Brain microvascular endothelial cell (primary cell): Measurements from ENCODE around the gene ANKHD1.
"Not testable (repeated sequence)": the region's sequence is repeated elsewhere in the genome, so short reads cannot be mapped to it uniquely, and the experiment has no call there.

Experiments
- DNase-seq: peaks from one replicate; pipeline ENCODE4 v3.0.0-alpha.2; 2020
- H3K27ac ChIP-seq: fragments of 250-450 bp; sonication (Bioruptor Pico); 2 replicates; pipeline ENCODE4 v1.5.1; 2020; ENCODE audit warnings: mild to moderate bottlenecking, moderate library complexity
- H3K27me3 ChIP-seq: fragments of 250-450 bp; sonication (Bioruptor Pico); replicated peaks from 2 replicates; pipeline ENCODE4 v1.5.1; 2020; ENCODE audit warnings: mild to moderate bottlenecking
- H3K36me3 ChIP-seq: fragments of 250-450 bp; sonication (Bioruptor Pico); replicated peaks from 2 replicates; pipeline ENCODE4 v1.5.1; 2020; ENCODE audit warnings: mild to moderate bottlenecking
- H3K4me3 ChIP-seq: 2 replicates; pipeline ENCODE4 v1.5.1; 2011; ENCODE audit warnings: low read depth, mild to moderate bottlenecking, control low read depth, low read length, moderate library complexity
- in situ Hi-C: cut with HindIII; loops from 2 replicates; pipeline ENCODE4 v1.10.0; 2017; ENCODE audit warnings: low sequenced_read_pairs, low pct_ligation_motif_present
- TF ChIP-seq, protein P1 (sequence below): IDR thresholded peaks from 2 replicates; pipeline ENCODE4 v1.5.1; 2011; ENCODE audit warnings: low read depth, mild to moderate bottlenecking, moderate library complexity, low read length, control low read depth, inconsistent platforms; ENCODE audit errors: missing control alignments

Gene ANKHD1

DNA sequence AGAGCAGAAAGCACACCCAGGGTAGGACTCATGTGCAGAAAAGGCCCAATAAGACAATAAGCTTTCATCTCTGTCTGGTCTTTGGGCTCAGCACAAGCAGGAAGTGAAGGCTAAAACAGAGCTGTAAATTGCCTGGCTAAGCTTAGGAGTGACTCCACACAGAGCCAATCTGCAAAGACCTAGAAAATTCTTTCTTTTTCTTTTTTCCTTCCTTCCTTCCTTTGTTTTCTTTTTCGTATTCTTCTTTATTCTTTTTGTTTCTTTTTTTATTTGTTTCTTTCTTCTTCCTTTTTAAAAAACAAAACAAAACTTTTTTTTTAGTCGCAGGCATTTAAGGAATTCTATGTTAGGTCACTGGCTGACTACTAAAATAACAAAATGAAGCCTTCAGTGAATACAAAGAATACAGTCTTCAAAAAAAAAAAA, 175.2 kb downstream of the ANKHD1 start:
- H3K4me3 ChIP-seq, result no peak overlapping the region
- DNase-seq, result peak; percentile 37
- H3K27me3 ChIP-seq, result no peaks in the 10 kb centered on the region
- peak overlapping the region; percentile 18 for H3K27ac ChIP-seq
- no peaks in the 10 kb centered on the region for H3K36me3 ChIP-seq
- in situ Hi-C loops, result no loop called here
- TF ChIP-seq, protein P1, sequence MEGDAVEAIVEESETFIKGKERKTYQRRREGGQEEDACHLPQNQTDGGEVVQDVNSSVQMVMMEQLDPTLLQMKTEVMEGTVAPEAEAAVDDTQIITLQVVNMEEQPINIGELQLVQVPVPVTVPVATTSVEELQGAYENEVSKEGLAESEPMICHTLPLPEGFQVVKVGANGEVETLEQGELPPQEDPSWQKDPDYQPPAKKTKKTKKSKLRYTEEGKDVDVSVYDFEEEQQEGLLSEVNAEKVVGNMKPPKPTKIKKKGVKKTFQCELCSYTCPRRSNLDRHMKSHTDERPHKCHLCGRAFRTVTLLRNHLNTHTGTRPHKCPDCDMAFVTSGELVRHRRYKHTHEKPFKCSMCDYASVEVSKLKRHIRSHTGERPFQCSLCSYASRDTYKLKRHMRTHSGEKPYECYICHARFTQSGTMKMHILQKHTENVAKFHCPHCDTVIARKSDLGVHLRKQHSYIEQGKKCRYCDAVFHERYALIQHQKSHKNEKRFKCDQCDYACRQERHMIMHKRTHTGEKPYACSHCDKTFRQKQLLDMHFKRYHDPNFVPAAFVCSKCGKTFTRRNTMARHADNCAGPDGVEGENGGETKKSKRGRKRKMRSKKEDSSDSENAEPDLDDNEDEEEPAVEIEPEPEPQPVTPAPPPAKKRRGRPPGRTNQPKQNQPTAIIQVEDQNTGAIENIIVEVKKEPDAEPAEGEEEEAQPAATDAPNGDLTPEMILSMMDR, result no peak

DNA sequence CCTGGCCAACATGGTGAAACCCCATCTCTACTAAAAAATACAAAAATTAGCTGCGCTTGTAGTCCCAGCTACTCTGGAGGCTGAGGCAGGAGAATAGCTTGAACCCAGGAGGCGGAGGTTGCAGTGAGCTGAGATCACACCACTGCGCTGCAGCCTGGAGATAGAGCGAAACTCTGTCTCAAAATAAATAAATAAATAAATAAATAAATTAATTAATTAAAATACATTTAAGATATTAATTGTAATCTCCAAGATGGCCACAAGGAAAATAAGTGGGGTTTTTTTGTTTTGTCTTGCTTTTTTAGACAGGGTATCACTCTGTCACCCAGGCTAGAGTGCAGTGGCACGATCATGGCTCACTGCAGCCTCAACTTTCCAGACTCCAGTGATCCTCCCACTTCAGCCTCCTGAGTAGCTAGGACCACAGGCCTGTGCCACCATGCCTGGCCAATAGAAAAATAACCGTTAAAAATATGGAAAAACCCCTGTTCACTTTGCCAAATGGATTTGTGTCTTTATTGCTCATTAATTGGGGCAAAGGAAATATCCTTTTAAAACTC, 177.6 kb downstream of the ANKHD1 start:
- TF ChIP-seq, protein P1, result peak; percentile 10
- H3K27me3 ChIP-seq, H3K36me3 ChIP-seq: not testable (repeated sequence)

DNA sequence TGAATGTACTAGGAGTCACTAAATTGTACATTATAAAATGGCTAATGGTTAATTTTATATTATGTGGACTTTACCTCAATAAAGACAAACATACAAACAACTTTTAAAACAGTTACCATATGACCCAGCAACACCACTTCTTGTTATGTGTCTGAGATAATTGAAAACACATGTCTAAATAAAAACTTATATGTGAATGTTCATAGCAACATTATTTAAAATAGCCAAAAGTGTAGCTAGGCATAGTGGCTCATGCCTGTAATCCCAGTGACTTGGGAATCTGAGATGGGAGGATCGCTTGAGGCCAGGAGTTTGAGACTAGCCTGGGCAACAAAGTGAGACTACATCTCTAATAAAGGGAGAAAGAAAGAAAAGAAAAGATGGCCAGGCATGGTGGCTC, 185.9 kb downstream of the ANKHD1 start:
- Histone ChIP-seq H3K36me3 (no peaks in the 10 kb centered on the region), H3K27ac (no peak overlapping the region), H3K27me3 (no peaks in the 10 kb centered on the region), H3K4me3 (no peak overlapping the region)
- TF ChIP-seq, protein P1, result no peak
- in situ Hi-C loops, result no loop called here
- DNase-seq, result no peak

More for the DNA sequence above, 177.6 kb downstream of the ANKHD1 start:
- DNase-seq, in situ Hi-C loops, H3K27ac ChIP-seq, H3K4me3 ChIP-seq: not testable (repeated sequence)

DNA sequence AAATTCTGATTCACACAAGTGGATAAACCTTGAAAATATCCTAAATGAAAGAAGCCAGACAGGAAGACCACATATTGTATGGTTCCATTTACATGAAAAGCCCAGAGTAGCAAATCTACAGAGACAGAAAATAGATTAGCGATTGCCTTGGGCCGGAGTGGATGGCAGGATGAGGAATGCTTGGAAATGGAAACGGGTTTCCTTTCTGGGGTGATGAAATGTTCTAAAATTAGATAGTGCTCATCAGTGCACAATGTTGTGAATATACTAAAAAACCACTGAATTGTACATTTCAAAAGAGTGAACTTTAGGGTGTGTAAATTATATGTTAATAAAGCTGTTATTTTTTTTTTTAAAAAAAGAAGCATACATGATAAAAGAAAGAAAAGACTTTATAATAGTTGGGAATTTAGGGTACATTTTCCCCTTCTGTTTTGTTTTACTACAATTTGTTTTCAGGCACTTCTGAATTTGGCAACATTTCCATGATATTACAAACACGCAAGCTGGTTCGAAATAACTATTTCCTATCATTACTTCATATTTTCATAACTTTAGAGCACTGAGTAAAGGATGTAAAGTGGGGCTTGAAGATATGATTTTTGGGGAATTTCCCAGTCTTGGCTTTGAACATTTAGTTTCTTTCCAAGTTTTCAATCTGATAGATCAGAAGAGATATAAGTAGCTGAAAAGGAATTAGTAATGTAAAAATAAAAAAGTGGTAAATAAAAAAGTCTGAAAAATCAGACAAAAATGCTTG, 186.9 kb downstream of the ANKHD1 start:
- H3K36me3 ChIP-seq, result no peaks in the 10 kb centered on the region
- no peak overlapping the region for H3K27ac ChIP-seq
- in situ Hi-C loops, result no loop called here
- TF ChIP-seq, protein P1, result no peak
- no peak overlapping the region for H3K4me3 ChIP-seq
- DNase-seq, result no peak
- H3K27me3 ChIP-seq, result no peaks in the 10 kb centered on the region
